ENCODE measurements around the gene DIPK1C. TPM values are rescaled to one million over a fixed set of nuclear protein-coding genes. Genes with fewer than 3 reads are reported as not detected.

The DIPK1C gene
- total RNA-seq, 1 experiment from 2014 or later = not detected

DNA sequence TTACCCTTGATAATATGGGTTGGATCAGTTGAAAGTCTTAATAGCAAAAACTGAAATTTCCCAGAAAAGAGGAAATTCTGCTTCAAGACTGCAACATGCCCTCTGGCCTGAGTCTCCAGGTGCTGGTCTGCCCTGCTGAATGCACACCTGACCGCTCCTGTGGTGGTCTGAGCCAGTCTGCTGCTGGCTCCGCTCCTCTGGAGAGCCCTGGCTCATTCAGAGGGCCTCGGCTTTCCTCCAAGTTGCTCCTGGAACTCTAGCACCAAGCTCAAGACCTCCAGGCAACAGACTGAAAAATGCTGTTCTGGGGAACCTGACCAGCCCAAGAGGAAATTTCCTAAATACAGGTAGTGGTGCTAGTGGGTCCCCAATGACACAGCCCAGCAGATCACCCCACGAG, 64.8 kb downstream of the DIPK1C start:
- Histone ChIP-seq H3K36me3 (ENCODE audit: control insufficient read depth, insufficient read depth, low read length) (no peaks in the 10 kb centered on the region), H3K4me3 (ENCODE audit: low read depth, low read length) (no peak overlapping the region), H3K27me3 (replicated peaks; ENCODE audit: control insufficient read depth, insufficient read depth, low read length) (no peaks in the 10 kb centered on the region; the same call in 1 of the 2 replicates), H3K9me3 (no peaks in the 10 kb centered on the region), H3K4me1 (no peaks in the 10 kb centered on the region)
- Mint-ChIP-seq H3K4me1 (ENCODE audit: low read depth, unreplicated experiment) (no peaks in the 10 kb centered on the region), H3K27me3 (ENCODE audit: insufficient read depth, unreplicated experiment) (peaks cover 3% of the 10 kb centered on the region), H3K4me3 (ENCODE audit: unreplicated experiment) (no peak overlapping the region), H3K27ac (ENCODE audit: unreplicated experiment) (no peak overlapping the region), H3K36me3 (ENCODE audit: insufficient read depth, unreplicated experiment) (no peaks in the 10 kb centered on the region), H3K9me3 (ENCODE audit: unreplicated experiment) (no peaks in the 10 kb centered on the region)
- no TSS peak for BruUV-seq (replicated peaks)
- no peak for DNase-seq
- ChIA-PET CTCF (no interaction called here), POLR2A (no interaction called here)
- TF ChIP-seq, protein P1, sequence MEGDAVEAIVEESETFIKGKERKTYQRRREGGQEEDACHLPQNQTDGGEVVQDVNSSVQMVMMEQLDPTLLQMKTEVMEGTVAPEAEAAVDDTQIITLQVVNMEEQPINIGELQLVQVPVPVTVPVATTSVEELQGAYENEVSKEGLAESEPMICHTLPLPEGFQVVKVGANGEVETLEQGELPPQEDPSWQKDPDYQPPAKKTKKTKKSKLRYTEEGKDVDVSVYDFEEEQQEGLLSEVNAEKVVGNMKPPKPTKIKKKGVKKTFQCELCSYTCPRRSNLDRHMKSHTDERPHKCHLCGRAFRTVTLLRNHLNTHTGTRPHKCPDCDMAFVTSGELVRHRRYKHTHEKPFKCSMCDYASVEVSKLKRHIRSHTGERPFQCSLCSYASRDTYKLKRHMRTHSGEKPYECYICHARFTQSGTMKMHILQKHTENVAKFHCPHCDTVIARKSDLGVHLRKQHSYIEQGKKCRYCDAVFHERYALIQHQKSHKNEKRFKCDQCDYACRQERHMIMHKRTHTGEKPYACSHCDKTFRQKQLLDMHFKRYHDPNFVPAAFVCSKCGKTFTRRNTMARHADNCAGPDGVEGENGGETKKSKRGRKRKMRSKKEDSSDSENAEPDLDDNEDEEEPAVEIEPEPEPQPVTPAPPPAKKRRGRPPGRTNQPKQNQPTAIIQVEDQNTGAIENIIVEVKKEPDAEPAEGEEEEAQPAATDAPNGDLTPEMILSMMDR (IDR thresholded peaks at IDR 0.05; ENCODE audit: insufficient read depth in 1 of 2, low read depth in 1 of 2, low read length in 1 of 2, severe bottlenecking in 1 of 2, unreplicated experiment in 1 of 2) = no peak
- intact Hi-C loops (cut with micrococcal nuclease; ENCODE audit: unreplicated experiment) = loop anchor here (10.0 kb wide), 1 partner anchor 62 kb away; the partner anchor contains the start of gene DIPK1C

DNA sequence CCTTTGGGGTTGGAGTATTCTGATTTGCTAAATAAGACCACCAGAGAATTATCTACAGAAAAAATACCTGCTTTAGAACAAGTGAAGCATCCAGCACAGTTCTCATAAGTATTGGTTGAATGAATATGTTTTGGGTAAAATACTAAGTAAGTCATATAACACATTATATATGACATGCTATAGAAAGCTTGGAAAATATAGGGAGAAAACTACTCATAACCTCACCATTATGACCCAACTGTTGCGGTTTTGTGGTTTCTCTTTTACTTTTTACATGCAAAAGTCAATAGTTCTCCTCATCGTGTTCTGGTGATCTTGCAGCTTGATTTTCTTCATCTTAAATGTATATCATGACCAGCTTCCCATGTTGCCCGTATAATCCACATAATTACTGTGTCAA, 66.2 kb downstream of the DIPK1C start:
- no peaks in the 10 kb centered on the region for H3K36me3 Mint-ChIP-seq (ENCODE audit: insufficient read depth, unreplicated experiment)
- H3K9me3 Mint-ChIP-seq (ENCODE audit: unreplicated experiment) = no peaks in the 10 kb centered on the region
- no TSS peak for BruUV-seq (replicated peaks)

DNA sequence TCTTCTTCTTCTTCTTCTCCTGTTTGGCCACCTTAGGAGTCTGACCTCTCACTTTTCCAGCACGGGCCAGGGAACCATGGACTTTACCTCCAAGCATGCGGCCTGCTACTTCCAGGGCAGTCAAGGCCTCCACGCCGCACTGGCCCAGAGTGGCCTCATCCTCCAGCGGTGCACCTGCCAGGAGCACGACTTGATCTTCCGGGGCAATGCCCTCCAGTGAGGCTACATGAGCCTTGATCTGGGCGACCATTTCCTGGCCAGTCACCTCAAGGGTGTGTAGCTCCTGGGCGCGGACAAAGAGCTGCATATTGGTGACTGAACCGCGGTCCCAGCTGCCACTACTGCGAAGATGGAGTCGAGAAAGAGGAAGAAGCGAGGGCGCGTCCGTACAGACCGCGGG, 67.1 kb downstream of the DIPK1C start:
- no peaks in the 10 kb centered on the region for H3K4me1 ChIP-seq
- Mint-ChIP-seq H3K27me3 (ENCODE audit: insufficient read depth, unreplicated experiment) (peaks cover 3% of the 10 kb centered on the region), H3K4me1 (ENCODE audit: low read depth, unreplicated experiment) (no peaks in the 10 kb centered on the region), H3K27ac (ENCODE audit: unreplicated experiment) (no peak overlapping the region), H3K4me3 (ENCODE audit: unreplicated experiment) (no peak overlapping the region), H3K36me3 (ENCODE audit: insufficient read depth, unreplicated experiment) (no peaks in the 10 kb centered on the region), H3K9me3 (ENCODE audit: unreplicated experiment) (no peaks in the 10 kb centered on the region)
- H3K4me3 ChIP-seq (ENCODE audit: low read depth, low read length) = no peak overlapping the region
- ChIA-PET CTCF (no interaction called here), POLR2A (no interaction called here)
- no peaks in the 10 kb centered on the region for H3K36me3 ChIP-seq (ENCODE audit: control insufficient read depth, insufficient read depth, low read length)
- BruUV-seq (replicated peaks) = no TSS peak
- H3K27me3 ChIP-seq (replicated peaks; ENCODE audit: control insufficient read depth, insufficient read depth, low read length) = no peaks in the 10 kb centered on the region; the same call in 1 of the 2 replicates
- no peak for DNase-seq
- no peaks in the 10 kb centered on the region for H3K9me3 ChIP-seq
- TF ChIP-seq, protein P1 (IDR thresholded peaks at IDR 0.05; ENCODE audit: insufficient read depth in 1 of 2, low read depth in 1 of 2, low read length in 1 of 2, severe bottlenecking in 1 of 2, unreplicated experiment in 1 of 2) = no peak
- intact Hi-C loops (cut with micrococcal nuclease; ENCODE audit: unreplicated experiment) = loop anchor here (10.0 kb wide), 1 partner anchor 65 kb away; the partner anchor contains the start of gene DIPK1C

More for the DNA sequence above, 66.2 kb downstream of the DIPK1C start:
- intact Hi-C loops (cut with micrococcal nuclease; ENCODE audit: unreplicated experiment) = loop anchor here (10.0 kb wide), 1 partner anchor 64 kb away; the partner anchor contains the start of gene DIPK1C
- DNase-seq = no peak
- no peak overlapping the region for H3K27ac Mint-ChIP-seq (ENCODE audit: unreplicated experiment)
- H3K27me3 ChIP-seq (replicated peaks; ENCODE audit: control insufficient read depth, insufficient read depth, low read length) = no peaks in the 10 kb centered on the region; the same call in 1 of the 2 replicates
- no peaks in the 10 kb centered on the region for H3K4me1 Mint-ChIP-seq (ENCODE audit: low read depth, unreplicated experiment)
- H3K4me1 ChIP-seq = no peaks in the 10 kb centered on the region
- ChIA-PET CTCF (no interaction called here), POLR2A (no interaction called here)
- no peaks in the 10 kb centered on the region for H3K9me3 ChIP-seq
- H3K4me3 Mint-ChIP-seq (ENCODE audit: unreplicated experiment) = no peak overlapping the region
- peaks cover 3% of the 10 kb centered on the region for H3K27me3 Mint-ChIP-seq (ENCODE audit: insufficient read depth, unreplicated experiment)
- no peaks in the 10 kb centered on the region for H3K36me3 ChIP-seq (ENCODE audit: control insufficient read depth, insufficient read depth, low read length)
- TF ChIP-seq, protein P1 (IDR thresholded peaks at IDR 0.05; ENCODE audit: insufficient read depth in 1 of 2, low read depth in 1 of 2, low read length in 1 of 2, severe bottlenecking in 1 of 2, unreplicated experiment in 1 of 2) = no peak
- no peak overlapping the region for H3K4me3 ChIP-seq (ENCODE audit: low read depth, low read length)
